ENCODE data around the gene CLIP4.

The CLIP4 gene

DNA sequence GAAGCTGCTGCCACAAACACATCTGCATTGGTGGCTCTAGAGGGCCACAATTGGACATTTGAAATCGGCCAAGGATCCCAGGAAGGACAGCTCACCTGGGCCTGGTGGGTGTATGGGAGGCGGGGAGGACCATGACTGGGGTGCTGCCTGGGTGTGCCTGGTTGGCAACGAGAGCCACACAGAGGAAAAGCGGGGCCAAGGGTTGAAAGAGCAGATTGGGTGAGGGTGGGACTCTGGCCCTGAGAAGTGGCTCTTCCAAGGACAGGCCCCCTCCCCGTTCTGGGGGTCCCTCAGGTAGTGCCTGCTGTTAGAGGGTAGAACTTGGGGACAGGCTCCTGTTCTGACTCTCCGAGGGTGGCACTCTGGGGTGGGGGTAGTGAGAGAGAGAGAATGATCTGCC is 102.9 kb downstream of the CLIP4 start:
- no peaks in the 10 kb centered on the region for H3K4me1 Mint-ChIP-seq
- no peak overlapping the region for H3K27ac Mint-ChIP-seq
- TF ChIP-seq, protein P1, sequence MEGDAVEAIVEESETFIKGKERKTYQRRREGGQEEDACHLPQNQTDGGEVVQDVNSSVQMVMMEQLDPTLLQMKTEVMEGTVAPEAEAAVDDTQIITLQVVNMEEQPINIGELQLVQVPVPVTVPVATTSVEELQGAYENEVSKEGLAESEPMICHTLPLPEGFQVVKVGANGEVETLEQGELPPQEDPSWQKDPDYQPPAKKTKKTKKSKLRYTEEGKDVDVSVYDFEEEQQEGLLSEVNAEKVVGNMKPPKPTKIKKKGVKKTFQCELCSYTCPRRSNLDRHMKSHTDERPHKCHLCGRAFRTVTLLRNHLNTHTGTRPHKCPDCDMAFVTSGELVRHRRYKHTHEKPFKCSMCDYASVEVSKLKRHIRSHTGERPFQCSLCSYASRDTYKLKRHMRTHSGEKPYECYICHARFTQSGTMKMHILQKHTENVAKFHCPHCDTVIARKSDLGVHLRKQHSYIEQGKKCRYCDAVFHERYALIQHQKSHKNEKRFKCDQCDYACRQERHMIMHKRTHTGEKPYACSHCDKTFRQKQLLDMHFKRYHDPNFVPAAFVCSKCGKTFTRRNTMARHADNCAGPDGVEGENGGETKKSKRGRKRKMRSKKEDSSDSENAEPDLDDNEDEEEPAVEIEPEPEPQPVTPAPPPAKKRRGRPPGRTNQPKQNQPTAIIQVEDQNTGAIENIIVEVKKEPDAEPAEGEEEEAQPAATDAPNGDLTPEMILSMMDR (IDR thresholded peaks at IDR 0.05; ENCODE audit: unreplicated experiment in 3 of 3), result no peak
- no peaks in the 10 kb centered on the region for H3K9me3 Mint-ChIP-seq
- no peak overlapping the region for H3K4me3 Mint-ChIP-seq
- H3K27me3 Mint-ChIP-seq (ENCODE audit: low read depth), result peaks cover 51% of the 10 kb centered on the region
- H3K36me3 Mint-ChIP-seq (ENCODE audit: low read depth), result no peaks in the 10 kb centered on the region

DNA sequence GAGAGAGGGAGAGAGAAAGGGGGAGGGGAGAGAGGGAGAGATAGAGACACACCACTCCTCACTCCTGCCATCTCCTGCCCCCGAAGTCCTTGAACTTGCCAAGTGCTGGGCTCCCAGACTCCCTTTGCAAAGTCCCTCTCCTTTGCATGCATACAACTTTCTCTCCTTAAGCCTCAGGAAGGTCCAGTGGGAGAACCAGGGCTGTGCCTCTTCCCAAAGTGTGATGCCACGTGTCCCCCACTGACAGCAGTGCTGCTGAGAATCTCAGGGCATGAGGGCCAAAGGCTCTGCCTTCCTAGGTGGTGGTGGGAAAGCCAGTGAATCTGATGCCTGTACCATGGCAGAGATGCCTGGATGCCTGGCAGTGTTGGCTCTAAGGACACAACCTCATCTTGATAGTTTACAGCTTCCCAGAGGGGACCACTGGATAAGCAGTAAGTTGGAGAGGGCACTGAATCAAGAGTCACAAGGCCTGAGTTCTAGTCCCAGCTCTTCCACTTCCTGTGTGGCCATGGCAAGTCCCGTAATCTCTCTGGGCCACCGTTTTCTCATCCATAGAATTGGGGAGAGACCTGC is 103.4 kb downstream of the CLIP4 start:
- TF ChIP-seq, protein P1 (IDR thresholded peaks at IDR 0.05; ENCODE audit: unreplicated experiment in 3 of 3), result no peak
- Mint-ChIP-seq H3K27me3 (ENCODE audit: low read depth) (peaks cover 48% of the 10 kb centered on the region), H3K36me3 (ENCODE audit: low read depth) (no peaks in the 10 kb centered on the region), H3K9me3 (no peaks in the 10 kb centered on the region), H3K4me3 (no peak overlapping the region), H3K4me1 (peaks cover under 1% of the 10 kb centered on the region), H3K27ac (no peak overlapping the region)

DNA sequence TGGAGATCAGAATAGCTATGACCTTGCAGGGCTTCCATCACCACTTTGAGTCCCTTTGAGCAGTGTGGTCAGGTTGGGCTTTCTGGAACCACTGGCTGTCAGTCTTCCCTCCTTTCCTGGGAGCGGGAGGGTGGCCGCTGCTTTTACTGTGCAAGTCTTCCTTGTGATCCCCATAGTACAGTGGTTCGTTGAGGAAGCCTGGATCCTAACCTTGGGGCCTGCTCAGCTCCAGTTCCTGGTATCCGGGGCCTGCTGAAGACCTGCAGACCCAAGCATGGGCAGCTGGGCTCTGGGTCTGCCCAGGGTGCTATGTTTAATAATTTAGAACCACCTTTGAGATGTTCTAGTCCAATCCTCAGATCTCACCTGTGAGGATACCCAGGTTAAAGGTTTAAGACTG is 104.2 kb downstream of the CLIP4 start:
- Mint-ChIP-seq H3K9me3 (no peaks in the 10 kb centered on the region), H3K4me1 (peaks cover 8% of the 10 kb centered on the region), H3K36me3 (ENCODE audit: low read depth) (no peaks in the 10 kb centered on the region), H3K27ac (no peak overlapping the region), H3K27me3 (ENCODE audit: low read depth) (peaks cover 50% of the 10 kb centered on the region), H3K4me3 (no peak overlapping the region)
- TF ChIP-seq, protein P1 (IDR thresholded peaks at IDR 0.05; ENCODE audit: unreplicated experiment in 3 of 3), result no peak

- TF ChIP-seq, protein P1 (IDR thresholded peaks at IDR 0.05; ENCODE audit: unreplicated experiment in 3 of 3), result no peak
- Mint-ChIP-seq H3K4me3 (no peak overlapping the region), H3K9me3 (no peaks in the 10 kb centered on the region), H3K27ac (no peak overlapping the region), H3K36me3 (ENCODE audit: low read depth) (no peaks in the 10 kb centered on the region), H3K4me1 (peaks cover 10% of the 10 kb centered on the region), H3K27me3 (ENCODE audit: low read depth) (peaks cover 53% of the 10 kb centered on the region)
Measured at GRCh38 chr2:29220506-29221270, 105.5 kb downstream of the CLIP4 start.

DNA sequence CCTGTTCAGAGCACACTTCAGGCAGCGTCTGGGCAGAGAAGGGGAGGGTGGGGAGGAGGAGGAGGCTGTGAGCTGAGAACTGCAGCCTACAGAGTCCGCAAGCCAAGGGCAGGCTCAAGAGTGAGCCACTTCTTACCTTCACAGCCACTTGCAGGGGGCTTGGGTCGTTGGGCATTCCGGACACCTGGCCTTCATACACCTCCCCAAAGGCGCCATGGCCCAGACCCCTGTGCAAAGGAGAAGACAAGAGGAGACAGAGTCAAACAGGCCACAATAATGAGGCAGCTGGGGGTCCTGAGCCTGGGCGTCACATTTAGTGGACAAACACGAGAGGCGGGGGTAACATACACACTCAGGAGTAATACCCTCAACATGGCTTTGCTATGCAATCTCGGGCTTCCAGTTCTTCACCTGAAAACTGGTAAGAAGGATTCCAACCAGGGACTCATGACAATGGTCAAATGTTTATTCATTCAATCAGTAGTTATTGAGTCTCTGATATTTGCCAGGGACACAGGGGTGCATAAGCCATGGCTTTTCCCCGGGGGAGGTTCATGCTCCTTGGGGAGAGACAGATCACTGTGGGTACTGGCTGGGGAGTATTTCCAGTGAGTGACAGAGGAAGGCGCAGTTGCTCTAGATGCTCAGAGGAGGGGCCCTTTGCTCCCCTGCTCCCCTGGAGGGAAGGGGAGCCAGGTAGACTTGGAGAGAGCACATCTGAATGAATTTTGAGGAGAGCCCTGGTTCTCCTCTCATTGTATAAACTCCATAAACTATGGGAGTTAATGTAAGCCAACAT is 107.4 kb downstream of the CLIP4 start:
- H3K4me3 Mint-ChIP-seq, result no peak overlapping the region
- peaks cover 65% of the 10 kb centered on the region for H3K27me3 Mint-ChIP-seq (ENCODE audit: low read depth)
- TF ChIP-seq, protein P1 (IDR thresholded peaks at IDR 0.05; ENCODE audit: unreplicated experiment in 3 of 3), result no peak
- H3K9me3 Mint-ChIP-seq, result no peaks in the 10 kb centered on the region
- peaks cover 10% of the 10 kb centered on the region for H3K4me1 Mint-ChIP-seq
- H3K36me3 Mint-ChIP-seq (ENCODE audit: low read depth), result no peaks in the 10 kb centered on the region
- H3K27ac Mint-ChIP-seq, result no peak overlapping the region
